Mucosa of descending colon (tissue), 3 donors: ENCODE data around the gene MT1E. TPM values are rescaled to one million over a fixed set of nuclear protein-coding genes. Genes with fewer than 3 reads are reported as not detected.

ENCODE experiments used
- ATAC-seq: fragments of 200-7000 bp; cut with Tn5 transposase; one replicate; pipeline ENCODE4 v1.9.1; 2020; ENCODE audit warnings: mild to moderate bottlenecking, moderate library complexity
- DNase-seq, 3 donors: peaks; one replicate each; pipeline ENCODE4 v3.0.0-alpha.2; 2020
- H3K36me3 ChIP-seq: fragments of 200-600 bp; one replicate; pipeline ENCODE4 v1.8.0; 2021; ENCODE audit warnings: low read depth, mild to moderate bottlenecking
- H3K4me1 ChIP-seq: fragments of 200-600 bp; one replicate; pipeline ENCODE4 v1.8.0; 2021; ENCODE audit warnings: low read depth, mild to moderate bottlenecking
- H3K4me3 ChIP-seq: fragments of 200-600 bp; one replicate; pipeline ENCODE4 v1.8.0; 2021; ENCODE audit warnings: mild to moderate bottlenecking
- H3K9me3 ChIP-seq: fragments of 200-600 bp; one replicate; pipeline ENCODE4 v1.8.0; 2021; ENCODE audit warnings: mild to moderate bottlenecking
- CTCF ChIP-seq: fragments of 200-600 bp; IDR thresholded peaks from one replicate; pipeline ENCODE4 v1.8.0; 2022; ENCODE audit warnings: antibody characterized with exemption, mild to moderate bottlenecking
- intact Hi-C, 2 donors: fragments of 100-400 bp; cut with DNase I in 1 of 2; cut with micrococcal nuclease in 1 of 2; formaldehyde crosslinking; loops; one replicate each; pipeline versions ENCODE4 v1.11.0 to v1.11.1; 2022; cut with DNase I, micrococcal nuclease
- total RNA-seq, 3 donors: library from RNA; stranded (reverse); fragmentation: NEBNext Ultra II Directional in 2 of 3; extraction: Animal tissue kit (Norgen Biotek cat#: 25700) in 2 of 3; gene quantifications; one replicate each; pipeline versions ENCODE4 v1.2.1 to v1.2.4, GENCODE V29; 2021 to 2023
- donor health status: DM: no; HTN: no; CAD: no; lungs with moderate emphysema.
- donor health status: DM: no; HTN: no; CAD: no.
- donor health status: DM: no; HTN: yes; CAD: no.

The MT1E gene
- total RNA-seq, 3 donors from 2014 or later: 86.6 to 343 (median 237) TPM

DNA sequence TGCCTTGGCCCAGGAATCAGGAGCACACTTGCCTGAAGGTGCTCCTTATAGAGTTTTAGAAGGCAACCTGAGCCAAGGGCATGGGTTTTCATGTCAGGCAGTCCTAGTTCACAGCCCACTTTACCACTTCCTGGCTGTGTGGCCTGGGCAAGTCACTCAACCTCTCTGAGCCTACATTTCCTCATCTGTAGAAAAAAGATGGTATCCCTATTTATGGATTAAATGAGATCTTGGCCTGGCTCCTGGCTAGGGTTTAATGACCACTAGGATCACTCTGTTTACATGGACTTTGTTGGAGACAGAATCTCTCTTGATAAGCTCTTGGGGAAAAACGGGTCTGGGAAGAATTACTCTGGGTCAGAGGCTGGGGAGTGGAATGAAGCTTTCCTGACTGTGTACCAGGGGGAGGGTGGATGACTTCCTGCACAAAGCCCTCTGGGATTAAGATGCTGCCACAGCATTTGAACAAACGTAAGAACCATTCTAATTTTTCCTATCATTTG is 14.9 kb upstream of the MT1E start:
- no peak for ATAC-seq
- H3K9me3 ChIP-seq: no peaks in the 10 kb centered on the region
- no peak for TF ChIP-seq CTCF
- no peak overlapping the region for H3K4me3 ChIP-seq
- intact Hi-C loops: no loop called here
- peaks cover 20% of the 10 kb centered on the region for H3K4me1 ChIP-seq
- DNase-seq: peak in 1 of 3 donors; percentile 32
- no peaks in the 10 kb centered on the region for H3K36me3 ChIP-seq

DNA sequence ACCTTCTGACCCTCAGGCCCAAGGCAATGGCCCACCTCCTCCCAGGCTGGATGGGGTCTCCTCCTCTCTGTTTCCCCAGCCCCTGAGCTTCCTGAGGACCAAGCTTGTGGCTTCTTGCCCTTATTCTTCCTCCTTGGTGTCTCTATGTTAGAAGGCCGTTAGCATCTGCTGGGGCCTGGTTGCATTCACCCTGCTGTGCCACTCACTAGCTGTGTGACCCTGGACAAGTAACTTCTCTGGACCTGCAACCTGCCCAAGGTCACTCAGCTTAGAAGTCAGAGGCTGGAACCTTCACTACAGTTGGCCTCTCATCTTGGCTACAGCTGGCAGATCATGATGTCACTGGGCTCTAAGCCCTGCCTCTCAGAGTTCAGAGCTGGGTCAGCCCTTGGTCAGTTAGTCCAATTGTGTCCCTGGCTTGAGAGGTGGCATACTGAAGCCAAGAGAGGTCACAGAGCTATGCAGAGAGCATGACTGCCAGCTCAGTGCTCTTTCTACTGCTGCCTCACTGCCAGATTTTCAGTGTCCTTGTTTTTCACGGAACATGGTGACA is 14.2 kb upstream of the MT1E start:
- peaks cover 20% of the 10 kb centered on the region for H3K4me1 ChIP-seq
- H3K9me3 ChIP-seq: no peaks in the 10 kb centered on the region
- TF ChIP-seq CTCF: no peak
- intact Hi-C loops: no loop called here
- ATAC-seq (no peak), DNase-seq (peak in 1 of 3 donors; percentile 23)
- no peaks in the 10 kb centered on the region for H3K36me3 ChIP-seq
- H3K4me3 ChIP-seq: no peak overlapping the region

DNA sequence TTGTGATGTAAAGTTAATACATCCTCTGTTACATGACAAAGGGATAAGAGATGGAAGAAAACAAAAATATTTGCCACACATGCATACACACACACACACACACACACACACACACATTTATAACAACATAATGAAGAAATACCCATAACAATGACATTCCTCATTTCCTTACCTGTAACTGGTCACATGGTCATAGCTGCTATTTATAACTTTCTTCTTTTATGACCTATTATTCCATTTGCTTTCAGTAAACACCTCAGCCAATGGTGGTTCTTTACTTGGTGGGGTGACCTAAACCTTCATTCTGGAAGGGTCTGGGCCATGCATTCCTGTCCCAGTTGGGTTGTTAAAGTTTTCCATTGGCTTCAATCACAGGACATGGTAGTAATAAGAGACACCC is 11.9 kb upstream of the MT1E start:
- Histone ChIP-seq H3K4me3 (no peak overlapping the region), H3K9me3 (no peaks in the 10 kb centered on the region), H3K36me3 (no peaks in the 10 kb centered on the region), H3K4me1 (peaks cover 27% of the 10 kb centered on the region)
- no peak for DNase-seq
- intact Hi-C loops: no loop called here
- TF ChIP-seq CTCF: no peak
- no peak for ATAC-seq

GRCh38 chr16:56614549-56614991 is 11.0 kb upstream of the MT1E start:
- no peak for TF ChIP-seq CTCF
- Histone ChIP-seq H3K4me3 (no peak overlapping the region), H3K4me1 (peaks cover 18% of the 10 kb centered on the region), H3K36me3 (no peaks in the 10 kb centered on the region), H3K9me3 (no peaks in the 10 kb centered on the region)
- DNase-seq (no peak), ATAC-seq (no peak)
- intact Hi-C loops: no loop called here

- TF ChIP-seq CTCF: no peak
- intact Hi-C loops: no loop called here
- no peak overlapping the region for H3K4me3 ChIP-seq
- H3K9me3 ChIP-seq: no peaks in the 10 kb centered on the region
- DNase-seq (no peak), ATAC-seq (no peak)
- no peaks in the 10 kb centered on the region for H3K36me3 ChIP-seq
- peaks cover 12% of the 10 kb centered on the region for H3K4me1 ChIP-seq
Measured at GRCh38 chr16:56615353-56615752, 10.2 kb upstream of the MT1E start.
